IMR-90 (cell line): Measurements from ENCODE around the gene UMOD.

Experiments used
- CTCF ChIP-seq: conservative IDR thresholded peaks from 2 replicates; pipeline ENCODE4 v1.5.1; 2012; ENCODE audit warnings: mild to moderate bottlenecking, low read depth, low read length, improper control_type of control experiment
- MAFK ChIP-seq: IDR thresholded peaks from 2 replicates; pipeline ENCODE4 v1.6.1; 2012; ENCODE audit warnings: low read depth, low read length, improper control_type of control experiment
- POLR2A ChIP-seq: IDR thresholded peaks from 2 replicates; pipeline ENCODE4 v1.6.1; 2012; ENCODE audit warnings: mild to moderate bottlenecking, low read depth, low read length
- RFX5 ChIP-seq: IDR thresholded peaks from 2 replicates; pipeline ENCODE4 v1.8.0; 2012; ENCODE audit warnings: low read depth, mild to moderate bottlenecking, low read length, moderate library complexity
- SMC3 ChIP-seq: fragments of 150-350 bp; IDR thresholded peaks from 2 replicates; pipeline ENCODE4 v1.6.1; 2016; ENCODE audit warnings: low read depth, mild to moderate bottlenecking, antibody characterized with exemption, low read length, moderate library complexity
- USF2 ChIP-seq: fragments of 150-350 bp; IDR thresholded peaks from 2 replicates; pipeline ENCODE4 v1.6.1; 2017; ENCODE audit warnings: mild to moderate bottlenecking, antibody characterized with exemption, low read length, low read depth

DNA sequence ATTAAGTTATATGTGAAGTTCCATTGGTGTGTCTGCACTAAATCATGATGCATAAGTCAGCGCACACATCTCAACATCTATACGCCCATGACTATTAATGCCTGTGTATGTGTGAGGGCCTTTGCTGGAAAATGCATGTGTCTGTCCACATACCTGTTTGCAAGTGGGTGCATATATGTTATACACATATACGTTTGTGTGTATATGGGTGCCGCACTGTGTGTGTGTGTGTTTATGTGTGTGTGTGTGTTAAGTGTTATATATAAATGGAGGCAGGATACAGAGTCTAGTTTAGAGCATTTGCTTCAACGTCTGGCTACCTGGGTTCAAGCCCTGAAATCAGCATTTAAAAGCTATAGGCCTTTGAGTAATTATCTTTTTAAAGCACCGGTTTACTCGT, 44.7 kb downstream of the UMOD start:
- no peak for TF ChIP-seq MAFK
- no peak for TF ChIP-seq POLR2A
- no peak for TF ChIP-seq CTCF
- no peak for TF ChIP-seq USF2
- no peak for TF ChIP-seq RFX5
- TF ChIP-seq SMC3 = no peak
